ENCODE results near the gene OR4C11.

The OR4C11 gene

GRCh38 chr11:55607545-55607944, at the start of gene OR4C11:
Gene OR4C11, minus strand, starts transcription at chr11:55607645. Its CDS starts 3,272 bp downstream, at chr11:55604373.
- Mint-ChIP-seq H3K27me3 (ENCODE audit: low read depth) (no peaks in the 10 kb centered on the region), H3K36me3 (ENCODE audit: low read depth) (no peaks in the 10 kb centered on the region), H3K4me1 (ENCODE audit: low read depth) (no peaks in the 10 kb centered on the region), H3K27ac (no peak within 1 kb of the TSS), H3K9me3 (peaks cover 41% of the 10 kb centered on the region), H3K4me3 (no peak within 1 kb of the TSS)

DNA sequence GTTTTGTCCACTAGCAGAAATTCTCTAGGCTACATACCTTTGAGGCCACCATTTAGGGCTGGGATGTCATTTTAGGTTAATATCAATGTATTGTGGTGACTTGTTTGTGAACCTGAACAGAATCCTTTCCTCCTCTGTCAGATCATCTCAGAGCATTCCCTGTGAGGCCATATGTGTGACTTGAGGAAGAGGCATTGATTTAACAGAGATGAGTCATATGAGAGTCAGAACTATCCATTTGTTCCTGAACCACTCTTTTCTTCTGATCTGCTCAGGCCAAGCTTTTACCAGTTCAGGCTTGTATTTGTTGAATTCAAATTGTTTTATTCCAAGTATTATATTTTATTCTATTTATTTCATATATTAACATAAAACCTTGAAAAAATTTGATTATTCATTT, 47.7 kb upstream of the OR4C11 start:
- Mint-ChIP-seq H3K4me3 (no peak overlapping the region), H3K27ac (no peak overlapping the region), H3K36me3 (ENCODE audit: low read depth) (no peaks in the 10 kb centered on the region), H3K27me3 (ENCODE audit: low read depth) (no peaks in the 10 kb centered on the region), H3K4me1 (ENCODE audit: low read depth) (no peaks in the 10 kb centered on the region), H3K9me3 (peaks cover 34% of the 10 kb centered on the region)

DNA sequence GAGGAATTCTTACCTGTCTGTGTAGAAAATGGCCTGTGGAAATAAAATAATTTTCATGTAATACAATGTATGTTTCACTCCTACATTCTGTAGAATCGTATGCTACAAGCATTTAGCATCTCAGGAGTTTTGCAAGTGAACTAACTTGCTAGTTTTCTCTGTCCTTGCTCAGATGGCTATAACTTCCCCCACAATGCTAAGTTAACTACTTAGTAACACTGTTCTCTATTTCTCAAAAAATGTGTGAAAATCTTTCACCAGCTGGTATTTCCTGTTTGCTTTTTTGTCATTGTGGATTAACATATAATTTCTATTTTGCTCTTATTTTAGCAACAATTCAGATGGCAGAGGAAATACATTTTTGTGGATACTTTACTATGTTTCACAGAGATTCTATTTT, 45.1 kb upstream of the OR4C11 start:
- Mint-ChIP-seq H3K27ac (no peak overlapping the region), H3K4me1 (ENCODE audit: low read depth) (no peaks in the 10 kb centered on the region), H3K9me3 (peaks cover 27% of the 10 kb centered on the region), H3K36me3 (ENCODE audit: low read depth) (no peaks in the 10 kb centered on the region), H3K27me3 (ENCODE audit: low read depth) (no peaks in the 10 kb centered on the region), H3K4me3 (no peak overlapping the region)

- no peaks in the 10 kb centered on the region for H3K36me3 Mint-ChIP-seq (ENCODE audit: low read depth)
- no peaks in the 10 kb centered on the region for H3K4me1 Mint-ChIP-seq (ENCODE audit: low read depth)
- no peaks in the 10 kb centered on the region for H3K27me3 Mint-ChIP-seq (ENCODE audit: low read depth)
- no peak within 1 kb of the TSS for H3K27ac Mint-ChIP-seq
- peaks cover 27% of the 10 kb centered on the region for H3K9me3 Mint-ChIP-seq
- H3K4me3 Mint-ChIP-seq, result no peak within 1 kb of the TSS
These were observed 40.6 kb upstream of the OR4C11 start, which contains the start of gene OR4S2 for GRCh38 chr11:55648027-55648426. Gene OR4S2, plus strand, starts transcription at chr11:55648327. Its CDS starts 2,577 bp downstream, at chr11:55650904.

- peaks cover 35% of the 10 kb centered on the region for H3K9me3 Mint-ChIP-seq
- H3K27ac Mint-ChIP-seq, result no peak within 1 kb of the TSS
- H3K4me3 Mint-ChIP-seq, result no peak within 1 kb of the TSS
- H3K27me3 Mint-ChIP-seq (ENCODE audit: low read depth), result no peaks in the 10 kb centered on the region
- no peaks in the 10 kb centered on the region for H3K36me3 Mint-ChIP-seq (ENCODE audit: low read depth)
- H3K4me1 Mint-ChIP-seq (ENCODE audit: low read depth), result no peaks in the 10 kb centered on the region
These were observed 27.4 kb upstream of the OR4C11 start, which contains the start of gene OR4P4 for GRCh38 chr11:55634813-55635212. Gene OR4P4, plus strand, starts transcription at chr11:55635113.

DNA sequence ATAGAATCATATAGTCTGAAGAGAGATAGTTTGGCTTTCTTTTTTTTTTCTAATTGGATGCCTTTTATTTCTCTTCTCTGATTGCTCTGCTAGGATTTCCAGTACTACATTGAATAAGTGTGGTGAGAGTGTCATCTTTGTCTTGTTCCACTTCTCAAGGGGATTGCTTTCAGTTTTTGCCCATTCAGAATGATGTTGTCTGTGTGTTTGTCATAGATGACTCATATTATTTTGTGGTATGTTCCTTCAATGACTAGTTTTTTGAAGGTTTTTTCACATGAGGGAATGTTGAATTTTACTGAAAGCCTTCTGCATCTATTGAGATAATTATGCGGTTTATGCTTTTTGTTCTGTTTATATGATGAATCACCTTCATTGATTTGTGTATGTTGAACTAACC, 17.1 kb upstream of the OR4C11 start:
- Mint-ChIP-seq H3K27me3 (ENCODE audit: low read depth) (no peaks in the 10 kb centered on the region), H3K4me1 (ENCODE audit: low read depth) (no peaks in the 10 kb centered on the region), H3K36me3 (ENCODE audit: low read depth) (no peaks in the 10 kb centered on the region), H3K27ac (no peak overlapping the region), H3K9me3 (peaks cover 69% of the 10 kb centered on the region), H3K4me3 (no peak overlapping the region)

DNA sequence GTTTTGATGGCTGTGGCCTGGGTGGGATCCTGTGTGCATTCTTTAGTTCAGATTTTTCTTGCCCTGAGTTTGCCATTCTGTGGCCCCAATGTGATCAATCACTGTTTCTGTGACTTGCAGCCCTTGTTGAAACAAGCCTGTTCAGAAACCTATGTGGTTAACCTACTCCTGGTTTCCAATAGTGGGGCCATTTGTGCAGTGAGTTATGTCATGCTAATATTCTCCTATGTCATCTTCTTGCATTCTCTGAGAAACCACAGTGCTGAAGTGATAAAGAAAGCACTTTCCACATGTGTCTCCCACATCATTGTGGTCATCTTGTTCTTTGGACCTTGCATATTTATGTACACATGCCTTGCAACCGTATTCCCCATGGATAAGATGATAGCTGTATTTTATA, 34.9 kb downstream of the OR4C11 start:
- Mint-ChIP-seq H3K27me3 (ENCODE audit: low read depth) (no peaks in the 10 kb centered on the region), H3K4me1 (ENCODE audit: low read depth) (no peaks in the 10 kb centered on the region), H3K9me3 (peaks cover 47% of the 10 kb centered on the region), H3K36me3 (ENCODE audit: low read depth) (no peaks in the 10 kb centered on the region), H3K4me3 (no peak overlapping the region), H3K27ac (no peak overlapping the region)

- Mint-ChIP-seq H3K27ac (no peak within 1 kb of the TSS), H3K27me3 (ENCODE audit: low read depth) (no peaks in the 10 kb centered on the region), H3K9me3 (peaks cover 42% of the 10 kb centered on the region), H3K4me1 (ENCODE audit: low read depth) (no peaks in the 10 kb centered on the region), H3K4me3 (no peak within 1 kb of the TSS), H3K36me3 (ENCODE audit: low read depth) (no peaks in the 10 kb centered on the region)
These were observed 35.6 kb downstream of the OR4C11 start, which contains the start of gene OR4C16 for GRCh38 chr11:55571828-55572227. Gene OR4C16, plus strand, starts transcription at chr11:55572128. Its CDS starts 0 bp downstream, at chr11:55572128.

GRCh38 chr11:55554169-55554568, 53.3 kb downstream of the OR4C11 start, which contains the start of gene OR4C15:
Gene OR4C15, plus strand, starts transcription at chr11:55554469. Its CDS starts 0 bp downstream, at chr11:55554469.
- H3K4me3 Mint-ChIP-seq, result no peak within 1 kb of the TSS
- H3K27me3 Mint-ChIP-seq (ENCODE audit: low read depth), result no peaks in the 10 kb centered on the region
- no peak within 1 kb of the TSS for H3K27ac Mint-ChIP-seq
- H3K36me3 Mint-ChIP-seq (ENCODE audit: low read depth), result no peaks in the 10 kb centered on the region
- peaks cover 41% of the 10 kb centered on the region for H3K9me3 Mint-ChIP-seq
- H3K4me1 Mint-ChIP-seq (ENCODE audit: low read depth), result no peaks in the 10 kb centered on the region
